Neural progenitor cell (in vitro differentiated cells): ENCODE measurements around the gene BMP5.

Experiments
- CTCF ChIP-seq: fragments of 200-600 bp; sonication (generic); IDR thresholded peaks from 2 replicates; pipeline ENCODE4 v1.5.1; 2017; ENCODE audit warnings: antibody characterized with exemption, mild to moderate bottlenecking
- EZH2 ChIP-seq: fragments of 200-600 bp; sonication (generic); IDR thresholded peaks from 2 replicates; pipeline ENCODE4 v1.6.1; 2017; ENCODE audit warnings: antibody characterized with exemption, mild to moderate bottlenecking, moderate library complexity

GRCh38 chr6:55802259-55802658, 73.1 kb downstream of the BMP5 start:
- TF ChIP-seq CTCF, result no peak
- TF ChIP-seq EZH2, result no peak
